GM13976 (cell line): Measurements from ENCODE around the gene RFXAP.

Experiments
- DNase-seq: peaks from one replicate; pipeline ENCODE4 v3.0.0; 2012; ENCODE audit warnings: low spot score
- CTCF ChIP-seq: IDR thresholded peaks from 2 replicates; pipeline ENCODE4 v1.5.1; 2012; ENCODE audit warnings: borderline replicate concordance, mild to moderate bottlenecking; ENCODE audit not compliant: insufficient read depth; ENCODE audit errors: extremely low read depth, missing control alignments, control extremely low read depth
- in situ Hi-C: fragments of 300-500 bp; cut with MboI; formaldehyde crosslinking; loops from one replicate; pipeline ENCODE4 v1.12.0; 2022; ENCODE audit warnings: low sequenced_read_pairs, mixed read lengths, inconsistent platforms; ENCODE audit not compliant: unreplicated experiment

The RFXAP gene

GRCh38 chr13:36866232-36866631 is 47.2 kb downstream of the RFXAP start:
- in situ Hi-C loops: no loop called here
- TF ChIP-seq CTCF: no peak
- DNase-seq: no peak

GRCh38 chr13:36870050-36870692 is 51.1 kb downstream of the RFXAP start:
- no peak for TF ChIP-seq CTCF
- in situ Hi-C loops: no loop called here
- DNase-seq: no peak

GRCh38 chr13:36872621-36873020 is 53.6 kb downstream of the RFXAP start:
- no peak for DNase-seq
- in situ Hi-C loops: no loop called here
- TF ChIP-seq CTCF: no peak

- in situ Hi-C loops: no loop called here
- DNase-seq: no peak
- TF ChIP-seq CTCF: no peak
These were observed 56.4 kb downstream of the RFXAP start for GRCh38 chr13:36875431-36875830.

GRCh38 chr13:36875961-36876360 is 56.9 kb downstream of the RFXAP start:
- TF ChIP-seq CTCF: no peak
- in situ Hi-C loops: no loop called here
- no peak for DNase-seq
